Activated CD8-positive, alpha-beta memory T cell treated with anti-CD3 and anti-CD28 coated beads, Interleukin-2, amount 50 U/mL, for 1 hour (primary cell): ENCODE data around the gene CBLC.

Experiments used
- DNase-seq: peaks from one replicate; pipeline ENCODE4 v3.0.0-alpha.2; 2020; ENCODE audit errors: extremely low read depth

Gene CBLC, protein sequence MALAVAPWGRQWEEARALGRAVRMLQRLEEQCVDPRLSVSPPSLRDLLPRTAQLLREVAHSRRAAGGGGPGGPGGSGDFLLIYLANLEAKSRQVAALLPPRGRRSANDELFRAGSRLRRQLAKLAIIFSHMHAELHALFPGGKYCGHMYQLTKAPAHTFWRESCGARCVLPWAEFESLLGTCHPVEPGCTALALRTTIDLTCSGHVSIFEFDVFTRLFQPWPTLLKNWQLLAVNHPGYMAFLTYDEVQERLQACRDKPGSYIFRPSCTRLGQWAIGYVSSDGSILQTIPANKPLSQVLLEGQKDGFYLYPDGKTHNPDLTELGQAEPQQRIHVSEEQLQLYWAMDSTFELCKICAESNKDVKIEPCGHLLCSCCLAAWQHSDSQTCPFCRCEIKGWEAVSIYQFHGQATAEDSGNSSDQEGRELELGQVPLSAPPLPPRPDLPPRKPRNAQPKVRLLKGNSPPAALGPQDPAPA

DNA sequence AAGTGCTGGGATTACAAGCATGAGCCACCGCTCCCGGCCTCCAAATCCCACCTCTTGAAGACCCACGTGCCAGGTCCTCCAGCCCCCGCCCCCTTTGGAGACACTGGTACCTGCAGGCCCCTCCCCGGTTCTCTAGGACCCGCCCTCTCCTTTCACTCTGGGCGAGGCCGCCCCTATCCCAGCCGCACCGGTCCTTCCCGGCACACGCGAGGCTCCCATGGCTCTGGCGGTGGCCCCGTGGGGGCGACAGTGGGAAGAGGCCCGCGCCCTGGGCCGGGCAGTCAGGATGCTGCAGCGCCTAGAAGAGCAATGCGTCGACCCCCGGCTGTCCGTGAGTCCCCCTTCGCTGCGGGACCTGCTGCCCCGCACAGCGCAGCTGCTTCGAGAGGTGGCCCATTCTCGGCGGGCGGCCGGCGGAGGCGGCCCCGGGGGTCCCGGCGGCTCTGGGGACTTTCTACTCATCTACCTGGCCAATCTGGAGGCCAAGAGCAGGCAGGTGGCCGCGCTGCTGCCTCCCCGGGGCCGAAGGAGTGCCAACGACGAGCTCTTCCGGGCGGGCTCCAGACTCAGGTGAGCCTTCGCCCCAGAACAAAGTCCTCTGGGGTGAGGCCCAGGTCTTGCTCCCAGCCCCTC is at the start of gene CBLC:
CBLC (plus strand) TSS at position 176 of the 633 bp plus-strand sequence; CDS start at position 218, 42 bp downstream.
- DNase-seq = no peak

GRCh38 chr19:44728178-44728577 is 49.5 kb upstream of the CBLC start:
- no peak for DNase-seq

GRCh38 chr19:44729516-44730033 is 48.1 kb upstream of the CBLC start:
- DNase-seq = no peak

DNA sequence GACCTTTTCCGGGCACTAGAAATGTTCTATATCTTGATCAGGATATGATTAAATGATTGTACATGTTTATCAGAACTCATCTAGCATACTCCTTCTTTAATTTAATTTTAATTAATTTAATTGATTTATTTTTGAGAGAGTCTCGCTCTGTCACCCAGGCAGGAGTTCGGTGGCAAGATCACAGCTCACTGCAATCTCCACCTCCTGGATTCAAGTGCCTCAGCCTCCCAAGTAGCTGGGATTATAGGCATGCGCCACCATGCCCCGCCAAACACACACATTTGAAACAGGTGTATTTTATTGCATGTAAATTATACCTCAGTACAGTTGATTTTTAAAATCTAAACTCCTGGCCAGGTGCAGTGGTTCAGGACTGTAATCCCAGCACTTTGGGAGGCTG is 46.6 kb upstream of the CBLC start:
- no peak for DNase-seq

DNA sequence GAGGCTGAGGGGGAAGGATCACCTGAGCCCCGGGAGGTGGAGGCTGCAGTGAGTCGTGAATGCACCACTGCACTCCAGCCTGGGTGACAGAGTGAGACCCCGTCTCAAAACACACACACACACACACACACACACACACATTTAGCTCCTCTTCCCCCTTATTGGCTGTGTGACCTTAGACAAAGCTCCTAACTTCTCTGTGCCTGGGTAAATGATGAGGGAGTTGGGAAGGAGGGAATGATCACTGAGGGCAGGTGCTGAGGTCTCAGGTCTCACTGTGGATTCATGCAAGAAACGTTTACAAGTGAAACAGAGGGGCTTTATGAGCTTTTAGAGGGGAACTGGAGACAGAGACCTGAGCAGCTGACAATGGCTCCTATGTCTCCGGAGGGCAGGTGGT is 46.1 kb upstream of the CBLC start:
- DNase-seq = no peak

DNA sequence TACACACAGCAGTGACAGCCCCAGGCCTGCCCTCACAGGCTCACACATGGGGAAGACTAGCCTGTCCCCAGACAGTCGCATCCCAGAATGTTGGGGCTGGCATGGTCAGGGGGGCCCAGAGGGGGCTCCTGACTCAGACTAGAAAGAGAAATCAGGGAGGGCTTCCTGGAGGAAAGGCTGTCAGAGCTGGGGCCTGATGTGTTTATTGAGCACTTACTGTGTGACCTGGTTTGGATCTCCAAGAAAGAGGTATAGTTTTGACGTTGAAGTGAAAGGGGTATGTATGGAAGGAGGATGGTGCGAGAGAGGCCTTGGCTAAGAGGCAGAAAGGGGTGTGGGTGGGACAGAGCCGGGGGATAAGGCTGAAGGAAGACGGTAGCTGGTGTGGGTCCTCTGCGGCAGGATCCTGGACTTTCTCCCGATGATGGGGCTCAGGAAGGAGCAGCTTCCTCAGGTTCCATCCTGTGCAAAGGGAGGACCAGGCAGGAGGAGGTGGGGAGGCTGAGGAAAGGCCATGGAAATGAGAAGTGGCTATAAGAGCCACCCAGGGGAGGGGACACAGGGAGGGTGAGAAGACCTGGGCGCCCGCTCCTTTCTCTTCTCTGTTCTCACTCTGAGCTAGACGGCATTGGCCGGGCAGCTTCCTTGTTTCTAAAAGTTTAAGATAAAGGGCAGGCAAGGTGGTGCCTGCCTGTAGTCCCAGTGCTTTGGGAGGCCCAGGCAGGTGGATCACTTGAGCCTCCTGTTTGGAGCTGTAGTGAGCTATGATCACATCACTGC is 45.3 kb upstream of the CBLC start:
- no peak for DNase-seq

DNA sequence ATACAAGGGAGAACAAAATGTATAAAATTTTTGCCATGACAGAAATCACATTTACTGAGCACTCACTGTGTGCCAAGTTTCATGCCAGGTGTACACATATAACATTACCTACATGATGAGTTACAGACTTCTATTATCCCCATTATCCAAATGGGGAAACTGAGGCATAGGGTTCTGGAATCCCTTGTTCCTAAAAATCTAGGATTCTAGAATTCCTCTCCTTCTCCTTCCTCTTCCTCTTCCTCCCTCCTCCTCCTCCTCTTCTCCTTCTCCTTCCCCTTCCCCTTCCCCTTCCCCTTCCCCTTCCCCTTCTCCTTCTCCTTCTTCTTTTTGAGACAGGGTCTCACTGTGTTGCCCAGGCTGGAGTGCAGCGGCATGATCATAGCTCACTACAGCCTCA is 43.3 kb upstream of the CBLC start:
- no peak for DNase-seq

DNA sequence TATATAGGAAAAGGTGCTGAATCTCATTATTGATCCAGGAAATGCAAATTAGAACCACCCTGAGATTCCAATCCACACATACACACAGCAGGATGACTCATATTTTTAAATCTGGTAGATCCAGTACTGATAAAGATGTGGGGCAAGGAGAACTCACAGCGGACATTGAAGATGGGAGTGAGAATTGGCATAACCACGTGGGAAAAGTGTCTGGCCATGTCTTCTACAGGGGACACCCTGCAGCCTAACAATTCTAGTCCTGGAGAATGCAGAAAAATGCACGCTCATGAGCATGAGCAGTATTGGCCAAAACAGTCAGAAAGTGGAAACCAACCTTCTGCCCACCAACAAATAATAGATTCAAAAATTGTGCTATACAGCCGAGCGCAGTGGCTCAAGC is 42.7 kb upstream of the CBLC start:
- DNase-seq = no peak

DNA sequence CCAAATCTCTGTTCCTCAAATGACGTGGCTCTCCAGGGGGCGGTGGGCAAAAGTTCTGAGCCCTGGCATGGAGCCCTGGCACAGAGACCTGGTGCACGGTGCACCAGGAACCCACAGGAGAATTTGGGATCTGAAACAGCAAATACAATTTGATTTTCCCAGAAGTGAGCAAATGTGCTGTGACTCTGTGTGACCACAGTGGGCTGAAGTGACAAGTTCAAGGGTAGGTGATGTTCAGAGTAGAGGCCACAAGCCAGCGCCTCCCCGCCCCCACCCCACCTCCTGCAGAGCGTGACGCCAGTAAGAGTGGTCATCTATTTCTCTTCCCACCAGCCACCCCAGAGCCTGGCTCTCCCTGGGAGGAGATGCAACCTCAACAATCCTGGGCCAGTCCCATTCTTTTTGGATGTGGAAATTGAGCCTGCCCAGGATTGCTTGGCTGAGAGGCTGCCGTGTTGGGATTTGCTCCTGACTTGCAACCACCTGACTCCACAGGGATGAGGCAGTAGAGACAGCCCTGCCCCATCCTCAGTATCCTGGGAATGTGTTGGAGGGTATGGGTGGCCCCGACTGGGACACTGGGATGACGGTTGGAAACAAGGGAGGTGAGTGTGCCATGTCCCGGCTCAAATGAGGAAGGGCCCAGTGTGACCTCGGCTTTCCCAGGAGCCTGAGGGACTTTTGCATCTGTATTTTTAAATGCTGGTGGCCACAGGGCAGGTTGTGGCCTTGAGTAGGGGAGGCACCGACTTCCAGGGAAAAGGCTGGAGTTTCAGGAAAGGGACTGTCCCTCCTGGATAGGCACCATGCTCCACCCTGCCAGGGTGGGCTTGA is 40.2 kb upstream of the CBLC start:
- no peak for DNase-seq

GRCh38 chr19:44738136-44738535 is 39.6 kb upstream of the CBLC start:
- DNase-seq = no peak

DNA sequence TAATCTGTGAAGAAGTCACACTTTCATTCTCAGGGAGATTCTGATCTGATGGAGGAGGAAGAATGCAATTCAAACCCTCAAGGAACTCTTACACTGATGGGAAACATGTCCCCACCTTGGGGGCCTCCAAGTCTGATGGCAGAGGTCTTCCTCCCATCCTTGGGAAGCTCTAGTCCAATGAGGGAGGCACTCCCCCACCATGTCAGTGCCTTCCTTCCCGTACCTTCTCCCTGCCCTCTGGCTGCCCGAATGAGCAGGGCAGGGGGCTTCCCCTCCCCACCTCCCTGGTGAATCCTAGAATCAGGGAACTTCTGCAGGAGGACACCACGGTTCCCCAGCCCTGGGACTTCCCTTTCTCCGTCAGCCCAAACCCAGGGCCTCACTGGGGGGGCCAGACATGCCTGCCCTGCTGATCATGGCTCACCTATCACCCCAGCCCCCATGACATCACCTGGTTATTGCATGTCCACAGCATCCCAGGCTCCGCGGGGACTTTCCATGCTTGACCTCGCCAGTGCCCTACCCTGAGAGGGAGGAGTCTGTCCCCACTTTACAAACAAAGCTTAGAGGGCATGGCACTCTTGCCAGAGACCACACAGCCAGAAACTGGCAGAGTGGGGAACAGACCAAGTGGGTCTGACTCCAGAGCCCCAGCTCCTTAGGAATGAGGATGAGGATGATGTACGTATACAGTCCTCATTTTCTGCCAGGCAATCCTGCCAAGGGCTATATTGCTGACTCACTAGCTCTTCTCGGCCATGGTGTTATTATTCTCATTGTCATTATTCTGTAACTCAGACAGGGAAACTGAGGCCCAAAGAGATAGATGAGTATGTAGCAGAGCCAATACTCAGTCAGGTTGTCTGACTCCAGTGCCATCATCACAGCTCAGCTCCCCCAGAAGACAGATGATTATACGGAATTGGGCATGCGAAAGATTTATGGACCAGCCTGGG is 38.8 kb upstream of the CBLC start:
- no peak for DNase-seq

GRCh38 chr19:44740351-44740824 is 37.3 kb upstream of the CBLC start:
- no peak for DNase-seq

DNA sequence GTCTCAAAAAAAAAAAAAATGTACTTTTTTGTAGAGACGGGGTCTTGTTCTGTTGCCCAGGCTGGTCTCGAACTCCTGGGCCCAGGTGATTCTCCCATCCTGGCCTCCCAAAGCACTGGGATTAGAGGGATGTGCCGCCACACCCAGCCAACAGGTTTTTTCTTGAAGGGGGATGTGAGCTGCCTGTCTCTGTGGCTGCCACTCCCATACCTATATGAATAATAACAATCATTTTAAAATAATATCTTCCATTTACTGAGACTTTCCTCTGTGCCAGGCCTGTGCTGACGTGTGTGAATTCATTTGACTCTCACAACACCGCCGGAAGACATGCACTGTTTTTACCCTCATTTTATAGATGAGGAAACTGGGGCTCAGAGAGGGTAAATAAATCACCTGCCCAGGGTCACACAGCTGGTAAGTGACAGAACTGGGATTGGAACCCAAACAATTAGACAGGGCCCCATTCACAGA is 36.4 kb upstream of the CBLC start:
- no peak for DNase-seq

GRCh38 chr19:44741841-44742329 is 35.8 kb upstream of the CBLC start:
- DNase-seq = no peak

GRCh38 chr19:44742330-44743061 is 35.2 kb upstream of the CBLC start:
- no peak for DNase-seq

- no peak for DNase-seq
Observed at GRCh38 chr19:44744871-44745332, 32.8 kb upstream of the CBLC start.

- no peak for DNase-seq
Observed at GRCh38 chr19:44745341-44745831, 32.3 kb upstream of the CBLC start.

DNA sequence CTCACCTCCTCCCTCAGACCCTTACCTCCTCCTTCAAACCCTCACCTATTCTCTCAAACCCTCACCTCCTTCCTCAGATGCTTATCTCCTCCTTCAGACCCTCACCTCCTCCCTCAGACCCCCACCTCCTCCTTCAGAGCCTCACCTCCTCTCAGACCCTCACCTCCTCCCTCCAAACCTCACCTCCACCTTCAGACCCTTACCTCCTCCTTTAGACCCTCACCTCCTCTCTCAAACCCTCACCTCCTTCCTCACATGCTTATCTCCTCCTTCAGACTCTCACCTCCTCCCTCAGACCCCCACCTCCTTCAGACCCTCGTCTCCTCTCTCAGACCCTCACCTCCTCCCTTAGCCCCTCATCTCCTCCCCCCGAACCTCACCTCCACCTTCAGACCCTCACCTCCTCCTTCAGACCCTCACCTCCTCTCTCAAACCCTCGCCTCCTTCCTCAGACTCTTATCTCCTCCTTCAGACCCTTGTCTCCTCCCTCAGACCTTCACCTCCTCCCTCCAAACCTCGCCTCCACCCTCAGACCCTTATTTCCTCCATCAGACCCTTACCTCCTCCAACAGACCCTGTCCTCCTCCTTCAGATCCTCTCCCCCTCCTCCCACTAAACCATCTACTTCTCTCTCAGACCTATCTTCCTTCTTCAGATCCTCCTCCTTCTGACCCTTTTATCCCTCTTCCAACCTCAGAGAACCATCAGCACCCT is 31.6 kb upstream of the CBLC start:
- no peak for DNase-seq
